Medulla oblongata (tissue), 1 donor: ENCODE data around the gene FAM177B.

Experiments
- DNase-seq: peaks from one replicate; pipeline ENCODE4 v3.0.0-alpha.2; 2015; ENCODE audit errors: extremely low spot score

Gene FAM177B

GRCh38 chr1:222786121-222786520, 49.1 kb downstream of the FAM177B start:
- DNase-seq: no peak

- DNase-seq: no peak
Measured at GRCh38 chr1:222787729-222788128, 50.7 kb downstream of the FAM177B start.

- no peak for DNase-seq
Measured at GRCh38 chr1:222788402-222789156, 51.6 kb downstream of the FAM177B start.

GRCh38 chr1:222790115-222790514, 53.1 kb downstream of the FAM177B start:
- no peak for DNase-seq

- DNase-seq: no peak
Measured at GRCh38 chr1:222790520-222790919, 53.5 kb downstream of the FAM177B start.

- no peak for DNase-seq
Measured at GRCh38 chr1:222791006-222791710, 54.2 kb downstream of the FAM177B start.

- peak; percentile 50 for DNase-seq
Measured at GRCh38 chr1:222792744-222793143, 55.7 kb downstream of the FAM177B start.

GRCh38 chr1:222794656-222795474, 57.9 kb downstream of the FAM177B start:
- DNase-seq: no peak

- no peak for DNase-seq
Measured at GRCh38 chr1:222798116-222798515, 61.1 kb downstream of the FAM177B start.

GRCh38 chr1:222798975-222799374, 62.0 kb downstream of the FAM177B start:
- DNase-seq: no peak
